HepG2 (cell line): Measurements from ENCODE around the gene KSR1. TPM values are rescaled to one million over a fixed set of nuclear protein-coding genes. Genes with fewer than 3 reads are reported as not detected.

ENCODE experiments used
- ATAC-seq: fragments of 200-7000 bp; cut with Tn5 transposase; 3 replicates; pipeline ENCODE4 v1.9.1; 2020; ENCODE audit warnings: mild to moderate bottlenecking, moderate library complexity
- BruUV-seq: library from RNA; stranded (reverse); fragments of 400-500 nt; replicated peaks from 2 replicates; lab custom pipeline; 2021; lab: Mats Ljungman, UMichigan
- CTCF ChIA-PET: fragments of 300-600 bp; formaldehyde crosslinking; extraction: SDS; loops from one replicate; lab custom pipeline; 2021; ENCODE audit warnings: low total read pairs, inconsistent platforms, low intra/inter-chr PET ratio; lab: Yijun Ruan, JAX
- POLR2A ChIA-PET: fragments of 350-600 bp; sonication (Branson Sonifier 250); formaldehyde crosslinking; loops from one replicate; lab custom pipeline; 2020; ENCODE audit warnings: antibody characterized with exemption, inconsistent platforms; lab: Yijun Ruan, JAX
- DNase-seq: peaks from one replicate; pipeline ENCODE4 v3.0.0-alpha.2; 2015; ENCODE audit warnings: low spot score
- FAIRE-seq: peaks from 3 replicates; lab custom pipeline; 2011; peaks lifted over from hg19 to GRCh38; lab: Jason Lieb, UNC
- H2AFZ ChIP-seq: one replicate; pipeline ENCODE4 v1.6.1; 2011; ENCODE audit warnings: low read length, inconsistent platforms
- H3K27ac ChIP-seq: fragments of 300-600 bp; 3 replicates; pipeline ENCODE4 v1.8.0; 2011; ENCODE audit warnings: mixed run types, mild to moderate bottlenecking, mixed read lengths, low read length, inconsistent platforms; ENCODE audit not compliant: insufficient read depth; ENCODE audit errors: extremely low read length
- H3K27me3 ChIP-seq, 2 experiments: fragments of 200-600 bp in 1 of 2; 2 replicates in 1 of 2; 3 replicates in 1 of 2; pipeline versions ENCODE4 v1.6.0 to v1.8.0; 2011; ENCODE audit warnings: low read length in 2 of 2, mild to moderate bottlenecking in 2 of 2, moderate library complexity in 2 of 2, inconsistent platforms in 1 of 2; ENCODE audit not compliant: insufficient read depth in 2 of 2, control insufficient read depth in 1 of 2
- H3K36me3 ChIP-seq, 2 experiments: fragments of 200-600 bp in 1 of 2; replicated peaks in 1 of 2; 2 replicates in 1 of 2; 3 replicates in 1 of 2; pipeline versions ENCODE4 v1.5.1 to v1.8.0; 2011; ENCODE audit warnings: low read length in 2 of 2, inconsistent platforms in 1 of 2; ENCODE audit not compliant: insufficient read depth in 2 of 2, control insufficient read depth in 1 of 2
- H3K4me1 ChIP-seq: 2 replicates; pipeline ENCODE4 v1.5.1; 2012; ENCODE audit warnings: low read length, inconsistent platforms; ENCODE audit not compliant: insufficient read depth
- H3K4me2 ChIP-seq: 2 replicates; pipeline ENCODE4 v1.6.0; 2011; ENCODE audit warnings: low read depth, low read length, inconsistent platforms
- H3K4me3 ChIP-seq, 3 experiments: fragments of 200-600 bp in 1 of 3; sonication (generic), shearing (Covaris generic) in 1 of 3; replicated peaks in 1 of 3; 2 replicates each; pipeline ENCODE4 v1.5.1; 2011 to 2016; ENCODE audit warnings: low read length in 3 of 3, inconsistent platforms in 2 of 3, low read depth in 2 of 3, mild to moderate bottlenecking in 2 of 3, control low read depth in 1 of 3, mixed read lengths in 1 of 3; ENCODE audit not compliant: insufficient read depth in 1 of 3
- H3K79me2 ChIP-seq: one replicate; pipeline ENCODE4 v1.6.1; 2011; ENCODE audit warnings: low read length, inconsistent platforms; ENCODE audit not compliant: insufficient read depth
- H3K9ac ChIP-seq: 2 replicates; pipeline ENCODE4 v1.6.0; 2011; ENCODE audit warnings: mild to moderate bottlenecking, low read depth, low read length, inconsistent platforms; ENCODE audit not compliant: insufficient read depth
- H3K9me3 ChIP-seq: 2 replicates; pipeline ENCODE4 v1.5.1; 2012; ENCODE audit warnings: mild to moderate bottlenecking, low read length
- H4K20me1 ChIP-seq: 2 replicates; pipeline ENCODE4 v1.6.0; 2011; ENCODE audit warnings: inconsistent platforms, mild to moderate bottlenecking, low read length, moderate library complexity; ENCODE audit not compliant: insufficient read depth
- AHR ChIP-seq: IDR thresholded peaks from 2 replicates; pipeline ENCODE4 v1.6.1; 2018; ENCODE audit warnings: missing genetic modification reagents, missing compliant biosample characterization
- BHLHE40 ChIP-seq: IDR thresholded peaks from 2 replicates; pipeline ENCODE4 v1.6.1; 2011; ENCODE audit warnings: low read length, improper control_type of control experiment
- CBFB ChIP-seq: sonication (generic); formaldehyde crosslinking; IDR thresholded peaks from 2 replicates; pipeline ENCODE4 v1.4.0; 2020; ENCODE audit warnings: missing genetic modification reagents
- NRL ChIP-seq: sonication (generic); formaldehyde crosslinking; IDR thresholded peaks from 2 replicates; pipeline ENCODE4 v1.5.0; 2020; ENCODE audit warnings: missing genetic modification reagents, mild to moderate bottlenecking, moderate library complexity, borderline replicate concordance
- RAD21 ChIP-seq: fragments of 450-650 bp; formaldehyde crosslinking; IDR thresholded peaks from 2 replicates; pipeline ENCODE4 v1.5.0; 2020; ENCODE audit warnings: mild to moderate bottlenecking
- SMAD3 ChIP-seq: sonication (generic); formaldehyde crosslinking; IDR thresholded peaks from 2 replicates; pipeline ENCODE4 v1.4.0; 2020; ENCODE audit warnings: missing genetic modification reagents
- ZBTB25 ChIP-seq: IDR thresholded peaks from 2 replicates; pipeline ENCODE4 v1.6.1; 2018; ENCODE audit warnings: missing genetic modification reagents
- ZBTB42 ChIP-seq: sonication (generic); formaldehyde crosslinking; IDR thresholded peaks from 2 replicates; pipeline ENCODE4 v1.5.0; 2020; ENCODE audit warnings: mild to moderate bottlenecking, missing genetic modification reagents
- ZC3H4 ChIP-seq: sonication (generic); formaldehyde crosslinking; IDR thresholded peaks from 2 replicates; pipeline ENCODE4 v1.4.0; 2020; ENCODE audit warnings: missing genetic modification reagents, borderline replicate concordance
- ZNF207 ChIP-seq: fragments of 450-650 bp; IDR thresholded peaks from 2 replicates; pipeline ENCODE4 v1.6.1; 2016; ENCODE audit warnings: antibody characterized with exemption, borderline replicate concordance
- ZNF331 ChIP-seq: sonication (generic); formaldehyde crosslinking; IDR thresholded peaks from 2 replicates; pipeline ENCODE4 v1.4.0; 2020; ENCODE audit warnings: missing genetic modification reagents
- ZNF484 ChIP-seq: sonication (generic); formaldehyde crosslinking; IDR thresholded peaks from 2 replicates; pipeline ENCODE4 v1.5.1; 2020; ENCODE audit warnings: mild to moderate bottlenecking, low read depth, missing genetic modification reagents, borderline replicate concordance
- ZNF550 ChIP-seq: sonication (generic); formaldehyde crosslinking; IDR thresholded peaks from 2 replicates; pipeline ENCODE4 v1.4.0; 2020; ENCODE audit warnings: mild to moderate bottlenecking, missing genetic modification reagents, borderline replicate concordance
- ZNF607 ChIP-seq: sonication (generic); formaldehyde crosslinking; IDR thresholded peaks from 2 replicates; pipeline ENCODE4 v1.5.1; 2020; ENCODE audit warnings: missing genetic modification reagents, mild to moderate bottlenecking, borderline replicate concordance
- ZNF766 ChIP-seq: sonication (generic); formaldehyde crosslinking; IDR thresholded peaks from 2 replicates; pipeline ENCODE4 v1.5.0; 2020; ENCODE audit warnings: missing genetic modification reagents, borderline replicate concordance
- WGBS: methylation state at CpG from one replicate; pipeline ENCODE4 v1.1.6; 2017; ENCODE audit warnings: low lambda C conversion rate; 5-methylcytosine and 5-hydroxymethylcytosine counted together
- in situ Hi-C: cut with HindIII; loops from 2 replicates; pipeline ENCODE4 v1.10.0; 2017; ENCODE audit warnings: low pct_unique_long_range_greater_than_20kb; ENCODE audit not compliant: extremely low pct_ligation_motif_present
- intact Hi-C: fragments of 100-400 bp; cut with micrococcal nuclease; formaldehyde crosslinking; loops from one replicate; pipeline ENCODE4 v1.10.0; 2022; ENCODE audit not compliant: unreplicated experiment
- polyA plus RNA-seq, 8 experiments: library from polyadenylated mRNA; depleted of rRNA in 3 of 8; stranded (reverse) in 7 of 8; unstranded in 1 of 8; fragments of >200 nt; fragmentation: Illumina TruSeq in 4 of 8; extraction: Trizol in 4 of 8; gene quantifications; 2 replicates each; pipeline versions ENCODE4 v1.2.1 to v1.2.3, GENCODE V29; 2011 to 2016; ENCODE audit warnings: low read depth in 4 of 8, missing spikeins in 1 of 8, mixed read lengths in 1 of 8; ENCODE audit not compliant: insufficient read depth in 1 of 8
- total RNA-seq, 5 experiments: library from RNA; depleted of rRNA; stranded (reverse); fragments of >200 nt; fragmentation: Illumina TruSeq; extraction: Trizol; gene quantifications; 2 replicates each; pipeline ENCODE4 v1.2.3, GENCODE V29; 2016; ENCODE audit warnings: low read depth in 1 of 5

The KSR1 gene
- total and polyA plus RNA-seq, 2 of the 13 experiments (the other 11 are each of a cell fraction or from before 2014, with no cell fraction given), result 10.1 to 16.6 TPM

- DNase-seq (no peak), FAIRE-seq (no peak), ATAC-seq (no peak)
- no peak overlapping the region for H2AFZ ChIP-seq
- H4K20me1 ChIP-seq, result no peaks in the 10 kb centered on the region
- H3K36me3 ChIP-seq, result peaks cover 27 to 72% of the 10 kb centered on the region in 2 experiments; a peak in 4 of 5 replicates
- ChIA-PET CTCF (no interaction called here), POLR2A (no interaction called here)
- intact Hi-C loops (no loop called here), in situ Hi-C loops (no loop called here)
- no peak overlapping the region for H3K27ac ChIP-seq
- 90% methylated on average over 4 of the region's 4 CpGs for WGBS
- no peak overlapping the region for H3K9ac ChIP-seq
- H3K9me3 ChIP-seq, result no peaks in the 10 kb centered on the region
- H3K4me2 ChIP-seq, result no peak overlapping the region
- H3K4me1 ChIP-seq, result no peaks in the 10 kb centered on the region
- H3K4me3 ChIP-seq, result no peak overlapping the region
- no peaks in the 10 kb centered on the region for H3K27me3 ChIP-seq
- no peaks in the 10 kb centered on the region for H3K79me2 ChIP-seq
- BruUV-seq, result no TSS peak
- no peak for TF ChIP-seq ZNF550 (CRISPR knock-in tag)
- TF ChIP-seq CBFB, result no peak
- TF ChIP-seq RAD21 (CRISPR knock-in tag), result no peak
- no peak for TF ChIP-seq ZBTB25 (CRISPR knock-in tag)
- no peak for TF ChIP-seq ZNF207
- no peak for TF ChIP-seq ZNF766 (CRISPR knock-in tag)
- TF ChIP-seq ZNF331, result no peak
- no peak for TF ChIP-seq ZBTB42 (CRISPR knock-in tag)
- TF ChIP-seq ZNF484 (CRISPR knock-in tag), result no peak
- no peak for TF ChIP-seq SMAD3 (CRISPR knock-in tag)
- no peak for TF ChIP-seq AHR (CRISPR knock-in tag)
- TF ChIP-seq ZC3H4, result no peak
- no peak for TF ChIP-seq NRL (CRISPR knock-in tag)
- no peak for TF ChIP-seq ZNF607 (CRISPR knock-in tag)
- no peak for TF ChIP-seq BHLHE40
- TF ChIP-seq, all 625 proteins: peak for 0
Measured at GRCh38 chr17:27621536-27621935, 165.3 kb downstream of the KSR1 start.
